ENCODE measurements around the gene EEFSEC. TPM values are rescaled to one million over a fixed set of nuclear protein-coding genes. Genes with fewer than 3 reads are reported as not detected.
A peak's percentile ranks its signal among the peaks of the same experiment; 100 is the strongest.

EEFSEC gene
- total RNA-seq, 2 donors from 2014 or later, result 20.8 to 32.7 TPM

DNA sequence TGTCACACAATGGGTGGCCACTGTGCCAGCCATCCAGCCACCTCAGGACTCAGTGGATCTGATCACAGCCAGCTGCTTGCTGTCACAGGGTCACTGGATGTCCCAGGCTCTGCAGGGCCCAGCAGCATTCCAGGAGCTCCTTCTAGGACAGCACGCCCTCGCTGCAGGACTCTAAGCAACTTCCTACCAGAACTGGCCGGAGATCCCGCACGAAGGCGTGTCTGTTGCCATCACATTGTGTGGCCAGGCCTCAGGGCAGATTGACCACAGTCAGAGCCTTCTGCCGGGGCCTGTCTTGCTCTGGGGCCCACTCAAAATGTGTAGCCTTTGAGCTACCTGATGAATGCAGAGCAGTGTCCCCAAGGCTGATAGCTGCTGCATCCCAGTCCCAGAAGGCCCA lies 288.8 kb downstream of the EEFSEC start:
- no peak for ATAC-seq
- H3K27me3 Mint-ChIP-seq, result peaks cover 11 to 17% of the 10 kb centered on the region in 2 donors
- no peak for DNase-seq (ENCODE audit: low spot score)
- H3K4me3 Mint-ChIP-seq, result no peak overlapping the region
- no peak overlapping the region for H3K27ac Mint-ChIP-seq
- peaks cover 12% of the 10 kb centered on the region for H3K9me3 Mint-ChIP-seq
- peaks cover 1% of the 10 kb centered on the region for H3K36me3 Mint-ChIP-seq
- peaks cover 19 to 22% of the 10 kb centered on the region in 2 donors for H3K4me1 Mint-ChIP-seq (ENCODE audit: low read depth in 2 of 2)

- peaks cover 16% of the 10 kb centered on the region for H3K9me3 Mint-ChIP-seq
- H3K4me1 Mint-ChIP-seq (ENCODE audit: low read depth in 2 of 2), result peaks cover 26 to 30% of the 10 kb centered on the region in 2 donors
- H3K27ac Mint-ChIP-seq, result no peak overlapping the region
- ATAC-seq (no peak), DNase-seq (ENCODE audit: low spot score) (no peak)
- no peak overlapping the region for H3K4me3 Mint-ChIP-seq
- H3K36me3 Mint-ChIP-seq, result peaks cover 6% of the 10 kb centered on the region
- H3K27me3 Mint-ChIP-seq, result peaks cover 11 to 17% of the 10 kb centered on the region in 2 donors
Measured at GRCh38 chr3:128442949-128443348, 289.7 kb downstream of the EEFSEC start.

- peaks cover 12% of the 10 kb centered on the region for H3K36me3 Mint-ChIP-seq
Measured at GRCh38 chr3:128443771-128444170, 290.5 kb downstream of the EEFSEC start.

GRCh38 chr3:128445357-128445756 lies 292.1 kb downstream of the EEFSEC start:
- Mint-ChIP-seq H3K27ac (peak overlapping the region; percentile 11 to 13), H3K27me3 (peaks cover 6% of the 10 kb centered on the region in 2 donors), H3K9me3 (peaks cover 27% of the 10 kb centered on the region), H3K4me3 (no peak overlapping the region), H3K4me1 (ENCODE audit: low read depth in 2 of 2) (peaks cover 42 to 46% of the 10 kb centered on the region in 2 donors), H3K36me3 (peaks cover 17% of the 10 kb centered on the region)
- DNase-seq (ENCODE audit: low spot score) (no peak), ATAC-seq (no peak)

More at GRCh38 chr3:128443771-128444170, 290.5 kb downstream of the EEFSEC start:
- peaks cover 21% of the 10 kb centered on the region for H3K9me3 Mint-ChIP-seq
- no peak for DNase-seq (ENCODE audit: low spot score)
- ATAC-seq, result no peak
- H3K27ac Mint-ChIP-seq, result no peak overlapping the region
- peaks cover 11 to 17% of the 10 kb centered on the region in 2 donors for H3K27me3 Mint-ChIP-seq
- H3K4me3 Mint-ChIP-seq, result no peak overlapping the region
- H3K4me1 Mint-ChIP-seq (ENCODE audit: low read depth in 2 of 2), result peaks cover 32 to 36% of the 10 kb centered on the region in 2 donors

DNA sequence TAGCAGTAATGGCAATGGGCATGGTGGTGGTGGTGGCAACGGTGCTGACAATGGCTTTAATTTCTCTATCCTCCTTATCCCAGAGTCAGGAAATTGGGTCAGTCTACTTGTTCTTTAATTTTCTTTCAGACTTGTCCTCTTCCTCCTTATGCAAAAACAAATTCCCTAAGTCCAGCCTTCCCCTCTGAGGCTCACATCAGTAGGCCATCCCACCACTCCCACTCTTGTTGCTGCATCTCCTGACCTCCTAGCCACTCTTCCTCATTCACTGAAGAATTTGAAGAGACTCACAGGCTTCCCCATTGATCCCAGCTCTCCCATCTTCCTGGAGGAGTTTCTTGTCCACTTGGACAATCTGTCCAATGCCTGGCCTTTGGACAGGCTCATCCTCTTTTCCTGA lies 293.5 kb downstream of the EEFSEC start:
- Mint-ChIP-seq H3K4me1 (ENCODE audit: low read depth in 2 of 2) (peaks cover 49 to 53% of the 10 kb centered on the region in 2 donors), H3K4me3 (peak overlapping the region; percentile 84), H3K9me3 (peaks cover 35% of the 10 kb centered on the region), H3K27me3 (peaks cover 12 to 13% of the 10 kb centered on the region in 2 donors), H3K27ac (peak overlapping the region; percentile 63 to 80), H3K36me3 (peaks cover 21% of the 10 kb centered on the region)
- DNase-seq (ENCODE audit: low spot score) (no peak), ATAC-seq (no peak)

DNA sequence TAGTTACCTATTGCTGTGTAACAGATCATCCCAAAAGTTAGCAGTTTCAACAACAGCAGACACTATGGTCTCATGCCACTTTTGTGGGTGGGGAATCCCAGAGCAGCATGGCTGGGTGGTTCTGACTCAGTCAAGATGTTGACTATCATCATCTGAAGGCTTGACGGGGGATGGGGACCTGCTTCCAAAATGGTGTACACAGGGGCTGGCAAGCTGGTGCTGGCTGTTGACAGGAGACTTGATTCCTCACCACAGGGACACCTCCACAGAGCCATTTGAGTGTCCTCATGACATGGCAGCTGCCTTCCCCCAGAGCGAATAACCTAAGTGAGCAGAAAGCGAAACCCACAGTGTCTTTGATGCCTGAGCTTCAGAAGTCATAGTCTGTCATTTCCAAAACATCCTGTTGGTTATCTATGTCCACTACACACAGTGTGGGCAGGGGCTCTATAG lies 294.3 kb downstream of the EEFSEC start:
- Mint-ChIP-seq H3K27me3 (peaks cover 17 to 19% of the 10 kb centered on the region in 2 donors), H3K4me1 (ENCODE audit: low read depth in 2 of 2) (peaks cover 49 to 53% of the 10 kb centered on the region in 2 donors), H3K27ac (peak overlapping the region; percentile 63 to 80), H3K36me3 (peaks cover 21% of the 10 kb centered on the region), H3K4me3 (peak overlapping the region; percentile 84), H3K9me3 (peaks cover 35% of the 10 kb centered on the region)
- peak; percentile 81 to 89 for ATAC-seq
- peak; percentile 77 for DNase-seq (ENCODE audit: low spot score)

DNA sequence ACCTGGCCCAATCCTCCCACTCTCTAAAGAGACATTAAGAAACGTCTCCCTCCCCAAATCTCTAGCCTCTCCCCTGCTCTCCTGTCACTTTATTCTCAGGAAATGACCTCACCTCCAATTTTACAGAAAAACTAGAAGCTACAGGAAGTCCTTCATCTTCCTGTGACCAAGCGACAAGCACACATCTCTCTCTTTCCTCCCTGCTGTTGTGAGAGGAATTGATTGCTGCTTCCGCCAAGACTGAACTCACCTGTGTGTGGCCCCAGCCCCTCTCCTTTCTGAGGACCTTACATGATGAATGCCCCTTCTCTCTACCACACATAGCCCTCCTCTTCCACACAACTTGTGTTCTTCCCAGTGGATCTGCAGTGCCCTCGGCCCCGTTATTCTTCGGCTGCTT lies 295.2 kb downstream of the EEFSEC start:
- Mint-ChIP-seq H3K27ac (peak overlapping the region; percentile 63 to 90), H3K4me3 (peak overlapping the region; percentile 68), H3K27me3 (peaks cover 17 to 19% of the 10 kb centered on the region in 2 donors), H3K4me1 (ENCODE audit: low read depth in 2 of 2) (peaks cover 49 to 53% of the 10 kb centered on the region in 2 donors), H3K9me3 (peaks cover 35% of the 10 kb centered on the region), H3K36me3 (peaks cover 21% of the 10 kb centered on the region)
- ATAC-seq (peak; percentile 46 to 52), DNase-seq (ENCODE audit: low spot score) (no peak)

DNA sequence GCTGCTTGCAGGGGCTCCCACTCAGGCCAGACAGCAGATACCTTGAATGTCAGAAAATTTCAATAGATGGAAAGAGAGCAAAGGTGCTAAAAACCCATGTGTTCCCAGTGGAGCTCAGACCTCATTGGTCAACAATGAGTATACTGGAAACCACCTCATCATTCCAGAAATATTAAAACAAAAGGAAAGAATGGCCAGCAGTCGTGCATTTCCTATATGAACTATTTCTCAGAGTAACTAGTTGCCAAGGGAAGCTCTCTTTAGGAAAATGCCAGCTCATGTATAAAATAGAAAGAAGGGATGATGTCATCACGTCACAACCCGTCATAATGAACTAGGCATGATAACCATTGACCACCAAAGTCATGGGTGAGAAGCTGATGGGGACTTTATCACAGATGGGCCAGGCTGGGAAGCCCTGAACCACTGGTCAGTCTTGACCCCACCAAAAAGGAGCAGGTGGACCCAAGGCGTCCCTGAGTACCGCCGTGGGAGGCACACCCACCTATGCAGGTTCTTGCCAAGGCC lies 295.9 kb downstream of the EEFSEC start:
- DNase-seq (ENCODE audit: low spot score), result no peak
- Mint-ChIP-seq H3K4me3 (peak overlapping the region; percentile 68), H3K9me3 (peaks cover 35% of the 10 kb centered on the region), H3K27ac (peak overlapping the region; percentile 63 to 90), H3K4me1 (ENCODE audit: low read depth in 2 of 2) (peaks cover 49 to 50% of the 10 kb centered on the region in 2 donors), H3K27me3 (peaks cover 19 to 20% of the 10 kb centered on the region in 2 donors), H3K36me3 (peaks cover 21% of the 10 kb centered on the region)
- ATAC-seq, result no peak

- Mint-ChIP-seq H3K27me3 (peaks cover 35 to 38% of the 10 kb centered on the region in 2 donors), H3K9me3 (peaks cover 22% of the 10 kb centered on the region), H3K27ac (no peak overlapping the region), H3K36me3 (peaks cover 19% of the 10 kb centered on the region), H3K4me1 (ENCODE audit: low read depth in 2 of 2) (peaks cover 30% of the 10 kb centered on the region in 2 donors), H3K4me3 (no peak overlapping the region)
- no peak for DNase-seq (ENCODE audit: low spot score)
- no peak for ATAC-seq
Measured at GRCh38 chr3:128452120-128452519, 298.8 kb downstream of the EEFSEC start.

- Mint-ChIP-seq H3K27ac (no peak overlapping the region), H3K9me3 (peaks cover 19% of the 10 kb centered on the region), H3K27me3 (peaks cover 35% of the 10 kb centered on the region in 2 donors), H3K4me3 (no peak overlapping the region), H3K36me3 (peaks cover 15% of the 10 kb centered on the region), H3K4me1 (ENCODE audit: low read depth in 2 of 2) (peaks cover 23 to 24% of the 10 kb centered on the region in 2 donors)
- no peak for DNase-seq (ENCODE audit: low spot score)
- ATAC-seq, result no peak
Measured at GRCh38 chr3:128452678-128453275, 299.5 kb downstream of the EEFSEC start.

DNA sequence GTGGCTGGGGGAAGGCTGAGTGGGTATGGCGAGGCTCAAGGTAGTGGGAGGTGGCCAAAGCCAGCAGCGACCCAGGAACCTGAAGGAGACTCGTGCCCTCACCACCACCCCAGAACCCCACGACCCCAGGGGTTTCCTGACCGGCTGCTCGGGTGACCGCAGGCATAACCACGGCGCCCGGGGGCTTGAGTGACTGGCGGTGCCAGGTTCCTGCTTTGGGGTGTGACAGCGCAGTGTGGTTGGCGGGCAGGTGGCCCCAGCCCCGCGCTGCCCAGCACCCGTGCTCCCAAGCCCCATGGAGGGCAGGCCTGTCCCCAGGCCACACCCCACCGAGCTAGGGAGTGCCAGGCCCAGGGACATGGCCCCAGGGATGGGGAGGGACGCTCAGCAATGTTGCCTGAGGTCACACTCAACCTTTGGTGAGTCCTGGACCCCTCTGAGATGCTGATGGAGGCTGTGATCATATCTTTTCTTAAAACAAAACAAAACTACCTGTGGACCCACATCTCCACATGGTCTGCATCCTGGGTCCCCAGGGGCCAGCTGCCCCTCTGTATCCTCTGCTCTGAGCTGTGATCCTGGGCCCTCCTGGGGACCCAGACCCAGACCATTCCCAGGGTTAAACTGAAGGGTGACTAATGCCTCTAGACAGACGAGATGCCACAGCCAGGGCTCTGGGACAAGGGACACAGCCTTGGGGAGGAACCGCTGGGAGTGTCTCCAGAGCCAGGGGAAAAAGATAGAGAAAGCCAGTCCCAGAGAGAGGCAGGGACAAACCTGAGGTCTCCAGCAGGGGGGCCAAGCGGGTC lies 300.4 kb downstream of the EEFSEC start:
- peak; percentile 15 to 17 for ATAC-seq
- Mint-ChIP-seq H3K9me3 (peaks cover 14% of the 10 kb centered on the region), H3K4me3 (no peak overlapping the region), H3K27ac (no peak overlapping the region), H3K36me3 (peaks cover 9% of the 10 kb centered on the region), H3K4me1 (ENCODE audit: low read depth in 2 of 2) (peaks cover 17 to 18% of the 10 kb centered on the region in 2 donors), H3K27me3 (peaks cover 35% of the 10 kb centered on the region in 2 donors)
- DNase-seq (ENCODE audit: low spot score), result no peak

DNA sequence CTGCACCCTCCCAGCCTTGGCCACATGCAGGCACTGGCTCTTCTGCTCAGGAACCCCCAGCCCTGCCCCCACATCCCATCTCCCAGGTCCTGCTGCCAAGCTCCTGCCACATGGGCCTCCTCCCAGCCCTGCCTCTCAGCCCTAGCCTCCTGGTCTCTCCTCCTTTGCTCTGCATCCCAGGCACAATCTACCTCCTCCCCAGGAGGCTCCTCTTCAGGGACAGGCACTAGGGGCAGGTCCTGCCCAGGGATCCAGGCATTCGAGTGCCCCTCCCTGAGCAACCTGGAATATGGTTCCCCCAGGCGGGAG lies 301.0 kb downstream of the EEFSEC start:
- Mint-ChIP-seq H3K4me3 (no peak overlapping the region), H3K27ac (no peak overlapping the region), H3K9me3 (peaks cover 12% of the 10 kb centered on the region), H3K4me1 (ENCODE audit: low read depth in 2 of 2) (peaks cover 13 to 15% of the 10 kb centered on the region in 2 donors), H3K27me3 (peaks cover 35% of the 10 kb centered on the region in 2 donors), H3K36me3 (peaks cover 9% of the 10 kb centered on the region)
- DNase-seq (ENCODE audit: low spot score) (no peak), ATAC-seq (no peak)

- H3K27me3 Mint-ChIP-seq, result peaks cover 35 to 39% of the 10 kb centered on the region in 2 donors
- no peak overlapping the region for H3K4me3 Mint-ChIP-seq
- H3K27ac Mint-ChIP-seq, result peak overlapping the region in 1 of 2 donors; percentile 21
- H3K9me3 Mint-ChIP-seq, result peaks cover 10% of the 10 kb centered on the region
- DNase-seq (ENCODE audit: low spot score) (no peak), ATAC-seq (no peak)
- peaks cover 9 to 10% of the 10 kb centered on the region in 2 donors for H3K4me1 Mint-ChIP-seq (ENCODE audit: low read depth in 2 of 2)
- H3K36me3 Mint-ChIP-seq, result peaks cover 7% of the 10 kb centered on the region
Measured at GRCh38 chr3:128455116-128455515, 301.8 kb downstream of the EEFSEC start.

Measured in natural killer cell treated with Interleukin-12 subunit alpha and Interleukin-12 subunit beta and Interleukin-15 and Interleukin-18, amount 100 ng/mL, for 72 hours (primary cell).